Fibroblast of skin of back (primary cell): ENCODE measurements around the gene BCAS3.
"Not testable (repeated sequence)": the region's sequence is repeated elsewhere in the genome, so short reads cannot be mapped to it uniquely, and the experiment has no call there.

Source experiments
- DNase-seq: peaks from one replicate; pipeline ENCODE4 v3.0.0-alpha.2; 2013

Gene BCAS3

GRCh38 chr17:61351745-61352407 lies 674.2 kb downstream of the BCAS3 start:
- DNase-seq: no peak

DNA sequence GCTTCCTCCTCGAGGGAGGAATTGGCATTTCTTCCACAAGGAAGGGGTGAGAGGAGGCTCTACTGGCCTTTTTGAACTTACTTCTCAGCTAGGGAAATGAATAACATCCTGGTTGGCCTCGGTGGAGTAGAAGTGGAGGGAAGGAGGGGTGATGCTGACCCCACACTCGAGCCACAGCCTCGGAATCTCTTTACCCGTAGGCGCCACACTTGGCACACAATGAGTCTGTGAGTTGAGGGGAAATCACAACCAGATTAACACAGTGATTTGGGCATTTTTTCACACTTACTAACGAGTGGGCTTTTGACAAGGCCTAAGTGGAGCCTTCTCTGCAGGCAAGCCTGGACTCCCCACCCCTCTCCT lies 674.7 kb downstream of the BCAS3 start:
- DNase-seq: peak; percentile 24

- peak; percentile 17 for DNase-seq
These were observed 675.3 kb downstream of the BCAS3 start for GRCh38 chr17:61352781-61353491.

DNA sequence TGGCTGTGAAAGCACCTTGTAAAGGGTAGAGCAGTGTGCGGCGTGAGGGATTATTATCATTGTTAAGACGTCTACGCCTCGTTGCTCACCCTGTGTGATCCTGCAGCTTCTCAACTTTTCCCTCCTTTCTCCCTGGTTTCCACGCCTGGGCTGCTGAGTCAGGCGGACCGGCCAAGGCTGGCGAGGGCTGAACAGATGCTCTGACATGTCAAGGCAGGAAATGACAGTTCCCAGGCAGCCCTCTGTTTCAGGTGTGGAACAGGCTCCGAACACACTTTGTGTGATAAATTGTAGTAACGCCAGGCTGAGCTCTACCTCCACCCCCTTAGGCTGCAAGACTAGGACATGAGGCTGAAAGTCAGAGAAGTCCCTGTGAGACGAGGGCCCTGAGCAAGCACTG lies 676.0 kb downstream of the BCAS3 start:
- no peak for DNase-seq

DNA sequence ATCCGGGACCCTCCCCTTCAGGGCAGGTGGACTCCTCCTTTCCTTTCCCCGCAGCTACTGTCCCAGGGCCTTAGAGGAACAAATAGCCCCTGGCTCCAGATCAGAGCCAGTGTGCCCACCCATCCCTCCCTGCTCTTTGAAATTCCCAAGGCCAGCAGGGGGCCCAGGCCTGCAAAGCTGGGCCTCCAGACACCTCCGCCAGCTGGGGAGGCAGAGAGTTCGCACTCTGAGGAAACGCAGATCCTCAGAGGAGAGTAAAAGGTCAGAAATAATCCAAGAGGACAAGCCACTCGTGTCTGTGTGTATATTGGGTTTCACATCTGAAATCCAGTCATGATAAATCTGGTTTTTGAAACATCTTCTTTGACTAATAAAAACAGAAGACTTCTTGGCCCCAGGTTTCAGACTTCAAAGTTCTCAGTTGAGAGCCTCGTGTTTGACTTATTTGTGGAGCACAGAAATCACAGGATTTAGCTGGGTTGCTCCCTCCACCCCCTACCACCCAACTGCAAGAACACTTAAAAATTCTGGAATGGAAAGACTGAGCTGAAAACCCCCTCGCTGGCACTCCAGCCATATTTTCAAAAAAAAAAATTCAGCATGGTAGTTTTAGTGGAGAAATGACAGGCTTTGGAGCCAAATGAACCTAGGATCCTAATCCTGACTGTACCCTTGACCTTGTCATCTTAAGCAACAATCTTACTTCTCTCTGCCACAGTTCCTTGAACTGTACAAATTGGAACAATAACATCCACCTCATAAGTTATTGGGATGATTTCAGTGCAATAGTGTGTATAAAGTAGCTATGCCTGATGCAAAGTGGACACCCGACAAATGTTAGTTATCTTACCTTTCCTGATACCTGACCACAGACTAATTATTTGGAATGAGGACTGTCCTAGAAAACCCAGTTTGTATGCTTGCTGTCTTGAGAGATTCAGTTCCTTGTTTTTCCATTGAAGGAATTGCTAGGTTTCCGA lies 677.5 kb downstream of the BCAS3 start:
- no peak for DNase-seq

GRCh38 chr17:61357061-61357460 lies 679.4 kb downstream of the BCAS3 start:
- DNase-seq: not testable (repeated sequence)

GRCh38 chr17:61359513-61359912 lies 681.9 kb downstream of the BCAS3 start:
- DNase-seq: not testable (repeated sequence)

GRCh38 chr17:61360318-61360943 lies 682.8 kb downstream of the BCAS3 start:
- DNase-seq: no peak

GRCh38 chr17:61361084-61361483 lies 683.4 kb downstream of the BCAS3 start:
- DNase-seq: peak; percentile 87

DNA sequence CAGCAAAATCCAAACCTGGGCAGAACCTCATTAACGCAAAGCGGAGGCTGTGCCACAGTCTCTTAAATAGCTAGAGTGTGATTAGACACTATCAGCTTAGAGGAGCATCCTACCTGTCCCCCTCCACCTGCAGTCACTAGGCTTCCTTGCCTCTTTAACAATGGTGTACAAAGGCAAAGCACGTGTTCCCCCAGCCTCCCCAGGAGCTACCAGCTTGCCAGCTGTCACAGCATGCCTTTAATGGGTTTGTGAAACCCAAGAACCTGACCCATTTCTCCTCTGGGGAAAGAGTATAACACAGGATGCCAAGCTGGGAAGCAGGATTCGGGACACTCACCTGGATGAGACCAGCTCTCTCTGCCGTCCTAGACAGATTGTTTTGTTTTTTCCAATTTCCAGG lies 684.7 kb downstream of the BCAS3 start:
- no peak for DNase-seq

- no peak for DNase-seq
These were observed 685.4 kb downstream of the BCAS3 start for GRCh38 chr17:61362852-61363600.

DNA sequence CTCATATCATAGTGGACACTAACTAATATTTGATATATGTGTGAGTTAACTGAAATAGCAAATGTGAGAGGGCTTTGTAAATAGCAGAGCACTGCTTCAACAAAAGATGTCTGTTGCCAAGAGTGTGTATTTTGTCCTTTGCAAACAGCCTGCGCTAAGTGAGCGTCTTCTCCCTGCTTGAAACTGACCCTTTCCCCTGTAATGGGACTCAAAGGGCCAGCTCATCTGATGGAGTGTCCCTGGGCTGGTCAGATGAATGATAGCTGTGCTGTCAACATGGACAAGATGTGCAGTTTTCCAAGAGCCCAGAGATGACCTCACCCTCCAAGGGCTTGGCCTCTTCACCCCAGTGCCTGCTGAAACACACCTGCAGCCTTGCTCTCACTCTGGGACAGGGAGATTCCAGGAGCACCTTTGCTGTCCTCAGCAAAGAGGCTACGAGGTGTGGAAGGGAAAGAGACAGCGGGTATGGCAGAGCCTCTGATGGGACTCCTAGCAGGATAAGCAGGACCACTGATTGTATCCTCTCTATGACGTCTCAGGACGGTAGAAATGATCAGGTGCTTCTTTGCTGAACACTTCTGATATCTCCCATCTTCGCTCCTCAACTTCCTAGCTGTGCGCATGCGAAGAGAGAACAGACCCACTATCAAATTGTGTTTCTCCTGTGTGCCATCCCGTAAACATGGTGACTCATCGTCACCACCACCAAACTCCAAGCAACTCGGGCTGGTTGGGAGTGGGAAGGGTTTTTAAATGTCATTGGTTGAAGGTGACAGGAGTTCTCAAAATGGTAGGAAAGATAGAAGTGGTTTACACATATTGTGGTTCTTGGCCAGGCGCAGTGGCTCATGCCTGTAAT lies 686.2 kb downstream of the BCAS3 start:
- no peak for DNase-seq

DNA sequence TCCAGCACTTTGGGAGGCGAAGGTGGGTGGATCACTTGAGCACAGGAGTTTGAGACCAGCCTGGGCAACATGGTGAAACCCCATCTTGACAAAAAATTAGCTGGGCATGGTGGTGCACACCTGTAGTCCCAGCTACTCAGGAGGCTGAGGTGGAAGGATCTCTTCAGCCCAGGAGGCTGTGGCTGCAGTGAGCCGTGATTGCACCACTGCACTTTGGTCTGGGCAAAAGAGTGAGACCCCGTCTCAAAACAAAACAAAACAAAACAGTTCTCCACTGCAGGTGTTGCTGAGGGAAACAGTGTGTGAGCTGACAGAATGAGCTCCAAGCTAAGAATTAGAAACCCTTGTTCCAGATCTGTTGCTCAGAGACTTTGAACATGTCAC lies 686.8 kb downstream of the BCAS3 start:
- no peak for DNase-seq

DNA sequence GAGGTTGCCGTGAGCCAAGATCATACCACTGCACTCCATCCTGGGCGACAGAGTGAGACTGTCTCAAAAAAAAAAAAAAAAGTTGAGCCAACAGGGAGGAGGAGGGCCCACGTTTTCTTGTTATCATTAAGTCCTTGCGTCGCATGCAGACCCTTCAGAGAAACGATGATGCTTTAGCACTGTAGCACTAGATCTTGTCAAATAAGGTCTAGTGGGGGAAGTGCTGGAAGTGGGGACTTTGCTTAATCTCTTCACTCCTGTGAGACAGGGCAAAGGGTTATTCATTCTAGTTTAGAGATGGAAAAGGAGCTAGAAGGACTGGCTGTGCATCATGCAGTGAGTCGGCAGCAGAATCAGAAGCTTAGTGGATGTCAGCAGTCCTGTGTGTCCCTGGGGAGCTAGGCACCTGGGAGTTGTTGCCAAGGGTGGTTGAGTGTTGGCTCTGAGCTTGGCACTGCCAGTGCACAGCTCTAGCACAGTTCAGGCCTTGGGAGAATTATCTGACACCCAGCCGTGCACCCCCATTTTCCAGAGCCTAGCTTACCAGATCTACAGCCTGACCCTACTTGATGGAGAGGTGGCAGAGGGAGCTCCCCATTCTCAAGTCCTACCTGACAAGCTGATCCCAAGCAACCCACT lies 688.5 kb downstream of the BCAS3 start:
- DNase-seq: no peak

DNA sequence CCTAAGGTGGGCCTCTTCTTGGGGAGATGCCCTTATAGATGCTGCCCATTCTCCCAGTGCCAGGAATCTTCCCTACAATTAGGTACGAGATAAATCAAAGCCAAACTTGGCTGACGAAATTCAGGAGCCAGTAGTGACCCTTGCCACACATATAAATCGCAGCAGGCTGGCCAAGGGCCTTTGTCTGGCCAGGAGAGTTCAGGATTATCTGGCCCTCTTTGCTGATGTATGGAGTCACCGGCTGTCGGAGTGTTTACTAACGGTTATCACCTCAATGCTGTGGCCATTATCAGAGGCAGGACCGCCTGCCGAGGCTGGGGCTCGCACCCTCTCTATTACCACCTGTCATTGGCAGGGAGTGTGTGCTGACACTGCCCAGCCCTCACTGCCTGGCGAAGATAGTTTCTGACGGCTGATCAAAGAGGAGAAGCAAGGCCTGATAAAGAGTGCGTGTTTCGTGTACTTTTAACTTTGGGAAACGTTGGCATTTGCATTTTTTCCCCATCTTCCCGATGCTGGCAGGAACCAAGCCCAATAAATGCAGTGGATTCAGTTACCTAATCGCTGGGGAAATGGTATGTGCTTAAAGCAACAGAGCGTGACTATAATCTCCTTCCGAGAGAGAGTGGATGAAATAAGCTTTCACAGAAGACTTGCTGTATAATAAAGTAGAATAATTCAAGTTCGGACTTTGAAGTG lies 689.2 kb downstream of the BCAS3 start:
- DNase-seq: no peak

DNA sequence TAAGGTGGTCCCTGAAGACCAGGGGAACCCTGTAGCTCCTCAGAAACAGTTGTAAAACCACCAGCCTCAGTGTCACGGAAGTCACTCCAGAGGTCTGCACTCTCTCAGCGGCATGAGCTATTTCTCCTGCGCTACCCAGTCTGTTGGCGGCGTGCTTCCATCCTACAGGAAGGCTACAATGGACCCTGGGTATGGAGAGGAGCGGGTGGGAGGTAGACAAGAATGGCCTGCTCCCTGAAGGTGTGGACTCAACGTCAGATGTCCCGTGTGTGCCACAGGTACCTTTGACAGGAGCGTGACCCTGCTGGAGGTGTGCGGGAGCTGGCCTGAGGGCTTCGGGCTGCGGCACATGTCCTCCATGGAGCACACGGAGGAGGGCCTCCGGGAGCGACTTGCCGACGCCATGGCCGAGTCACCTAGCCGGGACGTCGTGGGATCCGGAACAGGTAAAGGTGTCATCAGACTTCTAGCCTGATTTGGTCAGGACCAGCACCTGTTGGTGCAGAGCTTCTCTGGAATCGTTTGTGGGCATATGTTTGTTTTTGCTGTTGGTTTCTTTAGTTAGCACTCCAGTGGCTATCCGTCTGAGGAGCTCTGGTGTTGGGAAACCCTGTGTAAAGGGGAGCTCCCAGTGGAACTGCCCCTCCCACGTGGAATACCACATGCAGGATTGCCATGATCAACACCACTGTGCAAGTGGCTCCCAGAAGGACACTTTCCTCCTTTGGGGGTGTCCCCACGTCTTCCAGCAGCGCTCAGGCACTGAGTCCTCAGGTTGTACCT lies 690.6 kb downstream of the BCAS3 start:
- no peak for DNase-seq

DNA sequence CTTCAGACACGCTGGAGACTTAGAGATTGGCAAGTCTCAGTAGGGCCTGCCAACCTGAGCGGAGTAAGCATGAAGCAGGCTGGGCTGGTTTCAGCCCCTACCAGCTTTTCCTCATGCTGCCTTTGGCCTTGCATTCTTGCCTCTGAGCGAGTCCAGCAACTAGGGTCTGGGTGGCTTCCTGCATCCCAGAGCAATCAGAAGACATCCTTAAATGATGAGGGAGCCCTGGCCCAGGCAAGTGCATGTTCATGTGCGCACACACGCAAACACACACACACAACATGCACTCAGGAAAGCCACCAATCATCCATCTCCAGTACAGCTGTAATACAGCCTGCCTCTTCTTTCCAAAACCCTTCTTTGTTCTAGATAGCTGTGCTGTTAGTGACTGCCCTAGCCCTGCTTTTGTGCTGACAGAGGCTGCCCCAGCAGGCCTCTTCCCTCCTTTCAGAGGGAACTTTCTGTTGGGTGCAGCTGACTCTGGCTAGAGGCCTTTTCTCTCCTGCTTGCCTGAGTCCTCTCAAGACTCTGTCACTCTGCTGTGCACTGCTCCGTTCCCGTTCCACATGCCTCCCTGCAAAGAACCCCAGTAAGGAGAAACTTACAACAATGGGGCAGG lies 691.3 kb downstream of the BCAS3 start:
- DNase-seq: no peak

- DNase-seq: no peak
These were observed 692.1 kb downstream of the BCAS3 start for GRCh38 chr17:61369751-61370150.

DNA sequence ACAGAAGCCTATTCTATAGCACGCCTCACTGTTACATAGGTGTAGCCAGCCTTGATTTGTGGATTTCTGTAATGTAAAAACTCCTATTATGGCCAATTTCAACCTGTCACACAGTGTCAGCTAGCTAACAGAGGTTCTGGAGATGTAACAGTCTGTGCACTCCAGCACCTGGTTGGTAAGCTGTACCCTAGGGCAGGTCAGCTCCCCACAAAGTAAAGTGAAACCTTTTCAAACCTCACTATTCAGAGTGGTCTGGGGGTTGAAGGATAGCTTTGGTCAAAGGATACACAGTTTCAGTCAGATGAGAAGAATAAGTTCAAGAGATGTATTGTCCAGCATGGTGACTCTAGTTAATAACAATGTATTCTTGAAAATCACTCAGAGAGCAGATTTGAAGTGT lies 693.5 kb downstream of the BCAS3 start:
- DNase-seq: no peak
